Tibial nerve (tissue), 3 donors: ENCODE measurements around the gene ASB3.

Experiments used
- POLR2A ChIP-seq, 2 donors: fragments of 450-650 bp; IDR thresholded peaks; one replicate each; pipeline ENCODE4 v1.6.1; 2017; ENCODE audit warnings: antibody characterized with exemption in 2 of 2, mild to moderate bottlenecking in 2 of 2, moderate library complexity in 2 of 2
- TF ChIP-seq, protein P1 (sequence below), 5 experiments: fragments of 200-600 bp in 3 of 5; fragments of 450-650 bp in 2 of 5; sonication (generic) in 3 of 5; IDR thresholded peaks; one replicate each; pipeline ENCODE4 v1.5.1; 2016 to 2019; ENCODE audit warnings: antibody characterized with exemption in 5 of 5, mild to moderate bottlenecking in 3 of 5, moderate library complexity in 2 of 5

DNA sequence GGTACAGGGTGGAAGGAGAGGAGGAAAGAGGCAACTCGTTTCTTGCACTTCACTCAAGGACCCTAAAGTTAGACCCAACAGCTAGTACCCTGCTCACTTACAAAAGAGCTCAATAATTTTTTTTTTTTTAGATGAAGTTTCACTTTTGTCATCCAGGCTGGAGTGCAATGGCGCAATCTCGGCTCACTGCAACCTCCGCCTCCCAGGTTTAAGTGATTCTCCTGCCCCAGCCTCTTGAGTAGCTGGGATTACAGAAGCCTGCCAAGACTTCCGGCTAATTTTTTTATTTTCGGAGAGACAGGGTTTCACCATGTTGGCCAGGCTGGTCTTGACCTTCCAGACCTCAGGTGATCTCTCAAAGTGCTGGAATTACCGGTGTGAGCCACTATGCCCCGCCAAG lies 4.1 kb downstream of the ASB3 start:
- TF ChIP-seq, protein P1, sequence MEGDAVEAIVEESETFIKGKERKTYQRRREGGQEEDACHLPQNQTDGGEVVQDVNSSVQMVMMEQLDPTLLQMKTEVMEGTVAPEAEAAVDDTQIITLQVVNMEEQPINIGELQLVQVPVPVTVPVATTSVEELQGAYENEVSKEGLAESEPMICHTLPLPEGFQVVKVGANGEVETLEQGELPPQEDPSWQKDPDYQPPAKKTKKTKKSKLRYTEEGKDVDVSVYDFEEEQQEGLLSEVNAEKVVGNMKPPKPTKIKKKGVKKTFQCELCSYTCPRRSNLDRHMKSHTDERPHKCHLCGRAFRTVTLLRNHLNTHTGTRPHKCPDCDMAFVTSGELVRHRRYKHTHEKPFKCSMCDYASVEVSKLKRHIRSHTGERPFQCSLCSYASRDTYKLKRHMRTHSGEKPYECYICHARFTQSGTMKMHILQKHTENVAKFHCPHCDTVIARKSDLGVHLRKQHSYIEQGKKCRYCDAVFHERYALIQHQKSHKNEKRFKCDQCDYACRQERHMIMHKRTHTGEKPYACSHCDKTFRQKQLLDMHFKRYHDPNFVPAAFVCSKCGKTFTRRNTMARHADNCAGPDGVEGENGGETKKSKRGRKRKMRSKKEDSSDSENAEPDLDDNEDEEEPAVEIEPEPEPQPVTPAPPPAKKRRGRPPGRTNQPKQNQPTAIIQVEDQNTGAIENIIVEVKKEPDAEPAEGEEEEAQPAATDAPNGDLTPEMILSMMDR (IDR thresholded peaks at IDR 0.05), result no peak
- TF ChIP-seq POLR2A (IDR thresholded peaks at IDR 0.05), result no peak
